CD4-positive, CD25-positive, alpha-beta regulatory T cell (primary cell): Measurements from ENCODE around the gene ULBP3. TPM values are rescaled to one million over a fixed set of nuclear protein-coding genes. Genes with fewer than 3 reads are reported as not detected.
"Not testable (repeated sequence)": the region's sequence is repeated elsewhere in the genome, so short reads cannot be mapped to it uniquely, and the experiment has no call there.

Experiments used
- ATAC-seq, 2 donors: fragments of 150-1000 bp; cut with Tn5 transposase; one replicate each; pipeline ENCODE4 v1.10.0; 2021; ENCODE audit warnings: low read depth in 2 of 2, moderate number of reproducible peaks in 2 of 2, moderate library complexity in 1 of 2
- DNase-seq, 3 donors: peaks; one replicate each; pipeline versions ENCODE4 v3.0.0 to v3.0.0-alpha.2; 2012 to 2022; ENCODE audit warnings: mixed read lengths in 1 of 3
- H3K27ac ChIP-seq: one replicate; pipeline ENCODE4 v1.7.0; 2013; ENCODE audit warnings: mild to moderate bottlenecking, low read length; ENCODE audit not compliant: insufficient read depth, poor library complexity, severe bottlenecking
- H3K27me3 ChIP-seq: one replicate; pipeline ENCODE4 v1.7.0; 2013; ENCODE audit warnings: low read length; ENCODE audit not compliant: control insufficient read depth, insufficient read depth
- H3K36me3 ChIP-seq: one replicate; pipeline ENCODE4 v1.7.0; 2013; ENCODE audit warnings: mild to moderate bottlenecking, low read length, moderate library complexity; ENCODE audit not compliant: control insufficient read depth, insufficient read depth
- H3K4me1 ChIP-seq: 2 replicates; pipeline ENCODE4 v1.7.0; 2013; ENCODE audit warnings: mild to moderate bottlenecking, low read length; ENCODE audit not compliant: insufficient read depth, control insufficient read depth, poor library complexity, severe bottlenecking
- H3K4me3 ChIP-seq: one replicate; pipeline ENCODE4 v1.7.0; 2013; ENCODE audit warnings: low read depth, mild to moderate bottlenecking, low read length, moderate library complexity
- H3K9me3 ChIP-seq, 2 experiments: 1 replicate in 1 of 2; 2 replicates in 1 of 2; pipeline ENCODE4 v1.7.0; 2013; ENCODE audit warnings: low read length in 2 of 2, mild to moderate bottlenecking in 1 of 2, moderate library complexity in 1 of 2; ENCODE audit not compliant: control insufficient read depth in 2 of 2
- H3K27ac Mint-ChIP-seq, 3 donors: one replicate each; pipeline ENCODE4 v1.8.0; 2020 to 2022; ENCODE audit warnings: mild to moderate bottlenecking in 3 of 3, mixed read lengths in 3 of 3, moderate library complexity in 2 of 3
- H3K27me3 Mint-ChIP-seq: one replicate; pipeline ENCODE4 v1.8.0; 2022; ENCODE audit warnings: mild to moderate bottlenecking, mixed read lengths
- H3K36me3 Mint-ChIP-seq: one replicate; pipeline ENCODE4 v1.8.0; 2020; ENCODE audit warnings: mixed read lengths
- H3K4me1 Mint-ChIP-seq, 4 donors: one replicate each; pipeline ENCODE4 v1.8.0; 2020 to 2022; ENCODE audit warnings: mixed read lengths in 4 of 4, mild to moderate bottlenecking in 1 of 4
- H3K4me3 Mint-ChIP-seq, 4 donors: one replicate each; pipeline ENCODE4 v1.8.0; 2020 to 2022; ENCODE audit warnings: mild to moderate bottlenecking in 4 of 4, mixed read lengths in 4 of 4, moderate library complexity in 3 of 4
- H3K9me3 Mint-ChIP-seq, 7 donors: one replicate each; pipeline ENCODE4 v1.8.0; 2020 to 2022; ENCODE audit warnings: mixed read lengths in 7 of 7, mild to moderate bottlenecking in 3 of 7, moderate library complexity in 2 of 7
- polyA plus RNA-seq, 4 donors: library from polyadenylated mRNA; unstranded; fragments of 300-500 nt; fragmentation: Illumina TruSeq; gene quantifications; one replicate each; pipeline ENCODE4 v1.2.3, GENCODE V29; 2021
- total RNA-seq: library from RNA; stranded (reverse); gene quantifications from one replicate; pipeline ENCODE4 v1.2.3, GENCODE V29; 2022

ULBP3 gene
- total and polyA plus RNA-seq, 5 donors from 2014 or later: 0.19 to 1.3 (median 0.95) TPM; not detected in 1

DNA sequence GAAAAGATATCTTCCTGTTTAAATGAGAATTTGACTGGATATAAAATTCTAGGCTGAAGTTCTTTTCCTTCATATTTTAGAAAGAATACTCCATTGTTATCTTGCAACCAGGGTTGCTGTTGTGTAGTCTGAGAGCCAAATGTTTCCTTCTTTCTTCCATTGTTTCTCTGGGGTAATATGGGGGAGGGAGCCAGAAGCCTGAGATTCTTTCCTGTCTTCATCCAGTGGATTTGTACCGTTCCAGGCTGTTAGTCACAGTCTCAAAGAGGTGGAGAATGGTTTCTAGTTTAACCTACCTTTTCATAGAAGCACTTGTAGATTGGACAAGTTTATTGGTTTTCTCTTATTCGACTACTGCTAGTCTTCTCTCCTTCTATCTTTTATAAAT lies 6.1 kb upstream of the ULBP3 start:
- Histone ChIP-seq H3K4me3 (no peak overlapping the region), H3K36me3 (no peaks in the 10 kb centered on the region), H3K9me3 (no peaks in the 10 kb centered on the region), H3K27me3 (no peaks in the 10 kb centered on the region), H3K4me1 (peaks cover 3% of the 10 kb centered on the region), H3K27ac (no peak overlapping the region)
- ATAC-seq (no peak), DNase-seq (no peak)
- Mint-ChIP-seq H3K27me3 (peaks cover 45% of the 10 kb centered on the region), H3K4me3 (no peak overlapping the region), H3K9me3 (peaks cover 0 to 1% (median 0%) of the 10 kb centered on the region in 7 donors), H3K27ac (no peak overlapping the region), H3K36me3 (no peaks in the 10 kb centered on the region), H3K4me1 (peaks cover 2 to 18% (median 6%) of the 10 kb centered on the region in 4 donors)

DNA sequence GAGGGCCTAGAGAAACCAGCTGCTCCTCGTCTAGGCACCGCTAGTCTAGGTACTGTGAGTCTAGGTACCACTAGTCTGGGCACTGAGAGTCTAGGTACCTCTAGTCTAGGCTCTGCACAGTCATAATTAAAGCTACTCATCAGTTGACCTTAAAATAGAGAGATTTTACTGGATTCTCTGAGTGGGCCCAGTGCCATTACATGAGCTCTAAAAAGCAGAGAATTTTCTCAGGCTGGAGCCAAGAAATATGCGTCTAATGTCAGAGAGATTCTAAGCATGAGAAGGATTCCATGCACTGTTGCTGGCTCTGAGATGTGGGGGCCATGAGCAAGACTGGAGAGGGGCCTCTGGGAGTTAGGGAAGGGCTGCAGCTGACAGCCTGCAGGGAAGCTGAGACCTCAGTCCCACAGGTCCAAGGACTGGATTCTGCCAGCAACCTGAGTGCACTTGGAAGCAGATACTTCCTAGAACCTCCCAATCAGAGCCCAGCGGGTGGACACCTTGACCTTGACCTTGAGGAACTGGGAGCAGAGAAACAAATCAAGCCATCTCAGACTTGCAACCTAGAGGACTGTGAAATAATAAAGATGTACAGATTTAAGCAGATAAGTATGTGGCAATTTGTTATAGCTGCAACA lies 5.6 kb upstream of the ULBP3 start:
- peaks cover 50% of the 10 kb centered on the region for H3K27me3 Mint-ChIP-seq
- H3K4me3 Mint-ChIP-seq, DNase-seq, H3K36me3 ChIP-seq, H3K36me3 Mint-ChIP-seq, ATAC-seq, H3K27me3 ChIP-seq, H3K27ac ChIP-seq, H3K27ac Mint-ChIP-seq, H3K4me1 ChIP-seq, H3K4me3 ChIP-seq, H3K9me3 Mint-ChIP-seq, H3K9me3 ChIP-seq: not testable (repeated sequence)
- H3K4me1 Mint-ChIP-seq: peaks cover 1 to 14% (median 2%) of the 10 kb centered on the region in 4 donors

DNA sequence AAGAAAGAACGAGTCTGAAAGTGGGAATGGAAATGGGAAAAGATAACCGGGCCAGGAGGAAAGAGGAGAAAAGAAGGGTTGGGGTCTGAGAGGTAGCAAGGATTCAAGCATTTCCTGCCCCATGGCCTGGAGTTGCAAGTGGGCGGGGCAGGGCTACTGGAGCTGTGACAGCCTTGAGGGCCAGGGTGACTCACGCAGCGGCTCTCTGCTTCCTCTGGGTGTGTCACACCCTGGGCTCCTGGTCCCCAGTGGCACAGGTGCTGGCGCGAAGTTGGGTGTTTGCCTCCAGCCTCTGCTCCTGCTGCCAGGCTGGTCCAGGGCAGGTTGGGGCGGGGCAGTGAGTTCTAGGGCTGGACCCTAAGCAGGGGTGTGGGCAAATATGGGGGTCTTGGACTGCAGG lies 3.3 kb upstream of the ULBP3 start:
- no peaks in the 10 kb centered on the region for H3K36me3 Mint-ChIP-seq
- peak; percentile 17 to 24 for ATAC-seq
- no peaks in the 10 kb centered on the region for H3K9me3 Mint-ChIP-seq
- H3K36me3 ChIP-seq: no peaks in the 10 kb centered on the region
- H3K4me1 Mint-ChIP-seq: peaks cover 0 to 18% (median 2%) of the 10 kb centered on the region in 4 donors
- no peak overlapping the region for H3K27ac ChIP-seq
- no peak overlapping the region for H3K4me3 Mint-ChIP-seq
- H3K27me3 ChIP-seq: no peaks in the 10 kb centered on the region
- peaks cover 12% of the 10 kb centered on the region for H3K4me1 ChIP-seq
- H3K4me3 ChIP-seq: no peak overlapping the region
- H3K27ac Mint-ChIP-seq: no peak overlapping the region
- peaks cover 48% of the 10 kb centered on the region for H3K27me3 Mint-ChIP-seq
- no peaks in the 10 kb centered on the region for H3K9me3 ChIP-seq
- DNase-seq: peak in 1 of 3 donors; percentile 35

DNA sequence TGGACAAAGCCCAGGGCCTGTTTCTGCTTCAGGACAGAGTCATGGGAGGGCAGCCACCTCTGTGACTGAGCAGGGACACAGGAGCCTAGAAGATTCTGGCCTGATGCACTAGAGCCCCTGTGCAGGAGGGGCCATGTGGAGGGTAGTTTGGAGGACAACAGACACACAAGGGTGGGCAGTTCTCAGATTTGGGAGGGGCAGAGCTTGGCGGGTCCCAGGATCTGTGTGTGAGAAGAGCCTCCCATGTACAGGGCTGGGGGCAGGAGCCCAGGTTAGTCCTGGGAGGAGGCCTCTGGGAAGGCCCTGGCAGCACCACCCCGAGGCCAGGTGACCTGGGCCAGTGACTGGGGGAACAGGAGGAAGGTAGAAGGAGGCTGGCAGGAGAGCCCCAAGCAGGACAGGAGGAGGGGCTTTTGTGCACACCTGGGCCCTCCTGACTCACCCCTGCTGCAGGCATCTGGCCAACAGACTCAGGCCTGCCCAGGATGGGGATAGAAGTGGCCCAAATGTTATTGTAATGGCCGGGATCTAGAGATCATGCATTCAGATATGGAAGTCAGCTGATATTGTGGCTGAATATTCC lies 1.4 kb upstream of the ULBP3 start:
- Mint-ChIP-seq H3K4me3 (peak overlapping the region; percentile 46 to 88 (median 62)), H3K9me3 (peaks cover 0 to 2% (median 0%) of the 10 kb centered on the region in 7 donors)

DNA sequence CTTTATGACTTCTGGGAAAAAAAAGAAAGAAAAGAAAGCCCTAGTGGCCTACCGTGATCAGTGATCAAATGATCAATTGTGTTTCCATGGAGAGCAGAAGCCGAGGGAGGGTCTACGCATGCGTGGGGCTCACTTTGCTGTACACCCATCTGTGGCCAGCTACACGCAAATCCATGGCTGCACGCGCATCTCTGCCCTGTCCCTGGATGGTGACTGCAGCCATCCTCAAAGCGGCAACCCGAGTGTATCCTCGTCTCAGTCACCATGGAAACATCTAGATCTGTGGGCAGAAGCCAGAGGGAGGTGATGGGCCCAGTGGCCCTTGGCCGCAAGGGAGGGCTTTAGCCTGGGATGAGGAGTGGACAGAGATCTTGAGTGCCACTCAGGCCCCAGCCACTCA lies 785 bp upstream of the ULBP3 start:
- Mint-ChIP-seq H3K27me3 (peaks cover 32% of the 10 kb centered on the region), H3K4me3 (peak overlapping the region; percentile 65 to 88 (median 78)), H3K36me3 (peaks cover 11% of the 10 kb centered on the region), H3K4me1 (peaks cover 0 to 18% (median 2%) of the 10 kb centered on the region in 4 donors), H3K9me3 (peaks cover 0 to 2% (median 0%) of the 10 kb centered on the region in 7 donors), H3K27ac (peak overlapping the region in 1 of 3 donors; percentile 64)
- Histone ChIP-seq H3K4me3 (no peak overlapping the region), H3K4me1 (peaks cover 12% of the 10 kb centered on the region), H3K9me3 (no peaks in the 10 kb centered on the region), H3K36me3 (no peaks in the 10 kb centered on the region), H3K27me3 (no peaks in the 10 kb centered on the region), H3K27ac (no peak overlapping the region)
- ATAC-seq (no peak), DNase-seq (peak in 1 of 3 donors; percentile 9)

More for the DNA sequence above, 1.4 kb upstream of the ULBP3 start:
- peaks cover 0 to 18% (median 2%) of the 10 kb centered on the region in 4 donors for H3K4me1 Mint-ChIP-seq
- Histone ChIP-seq H3K27ac (no peak overlapping the region), H3K36me3 (no peaks in the 10 kb centered on the region), H3K9me3 (no peaks in the 10 kb centered on the region), H3K4me1 (peaks cover 12% of the 10 kb centered on the region), H3K4me3 (no peak overlapping the region), H3K27me3 (no peaks in the 10 kb centered on the region)
- H3K27me3 Mint-ChIP-seq: peaks cover 36% of the 10 kb centered on the region
- no peak overlapping the region for H3K27ac Mint-ChIP-seq
- ATAC-seq (no peak), DNase-seq (no peak)
- H3K36me3 Mint-ChIP-seq: peaks cover 5% of the 10 kb centered on the region

DNA sequence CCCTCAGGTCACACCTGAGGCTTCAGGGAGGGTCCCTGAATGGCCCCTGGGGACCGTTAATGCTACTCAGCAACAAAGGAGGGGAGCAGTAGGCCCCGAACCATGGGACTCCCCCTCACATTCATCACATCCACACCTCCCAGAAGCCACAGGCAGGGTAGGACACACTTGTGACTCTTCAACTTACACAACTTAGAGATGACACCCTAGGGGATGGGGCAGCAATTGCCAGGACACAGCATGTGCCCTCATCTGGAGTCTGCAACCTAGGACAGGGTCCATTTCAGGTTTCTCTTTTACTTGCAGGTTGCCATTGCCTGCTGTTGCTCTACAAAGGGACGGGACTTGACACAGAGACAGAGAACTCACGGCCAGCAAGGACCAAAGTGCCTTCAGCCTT lies 770 bp downstream of the ULBP3 start:
- no peaks in the 10 kb centered on the region for H3K27me3 ChIP-seq
- Mint-ChIP-seq H3K27me3 (peaks cover 22% of the 10 kb centered on the region), H3K36me3 (peaks cover 11% of the 10 kb centered on the region), H3K4me3 (peak overlapping the region; percentile 84 to 93 (median 90)), H3K9me3 (peaks cover 0 to 2% (median 0%) of the 10 kb centered on the region in 7 donors), H3K4me1 (peaks cover 0 to 18% (median 5%) of the 10 kb centered on the region in 4 donors), H3K27ac (peak overlapping the region in 1 of 3 donors; percentile 70)
- peak in 1 of 3 donors; percentile 17 for DNase-seq
- no peaks in the 10 kb centered on the region for H3K9me3 ChIP-seq
- no peaks in the 10 kb centered on the region for H3K36me3 ChIP-seq
- peaks cover 12% of the 10 kb centered on the region for H3K4me1 ChIP-seq
- peak overlapping the region; percentile 74 for H3K4me3 ChIP-seq
- no peak overlapping the region for H3K27ac ChIP-seq
- ATAC-seq: no peak

DNA sequence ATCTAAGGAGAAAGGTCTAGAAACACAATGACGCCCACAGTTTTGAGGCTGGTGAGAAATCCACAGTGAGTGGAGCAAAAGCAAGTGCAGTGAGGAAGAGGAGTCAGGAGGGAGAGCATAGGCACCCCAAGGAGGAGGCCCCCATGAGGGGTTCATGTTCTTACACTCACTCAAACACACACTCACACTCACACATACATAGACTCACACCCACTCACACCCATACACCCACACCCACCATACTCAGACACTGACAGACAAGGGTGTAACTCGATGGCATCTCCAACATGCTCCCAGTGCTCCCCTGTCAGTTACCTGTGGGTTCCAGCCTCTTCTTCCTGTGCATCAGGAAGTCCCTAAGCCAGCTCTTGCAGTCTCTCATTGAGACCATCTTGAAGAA lies 3.8 kb downstream of the ULBP3 start:
- ATAC-seq (no peak), DNase-seq (no peak)
- Mint-ChIP-seq H3K4me3 (no peak overlapping the region), H3K36me3 (peaks cover 16% of the 10 kb centered on the region), H3K9me3 (peaks cover 0 to 2% (median 0%) of the 10 kb centered on the region in 7 donors), H3K27me3 (peaks cover 16% of the 10 kb centered on the region), H3K27ac (no peak overlapping the region), H3K4me1 (peaks cover 0 to 12% (median 7%) of the 10 kb centered on the region in 4 donors)
- no peak overlapping the region for H3K4me3 ChIP-seq
- no peaks in the 10 kb centered on the region for H3K36me3 ChIP-seq
- no peaks in the 10 kb centered on the region for H3K27me3 ChIP-seq
- H3K4me1 ChIP-seq: peaks cover 14% of the 10 kb centered on the region
- no peaks in the 10 kb centered on the region for H3K9me3 ChIP-seq
- no peak overlapping the region for H3K27ac ChIP-seq
